Neural progenitor cell (in vitro differentiated cells): ENCODE data around the gene MIEF2.

ENCODE experiments used
- EZH2 ChIP-seq: fragments of 200-600 bp; sonication (generic); IDR thresholded peaks from 2 replicates; pipeline ENCODE4 v1.6.1; 2017; ENCODE audit warnings: antibody characterized with exemption, mild to moderate bottlenecking, moderate library complexity
- EZH2phosphoT487 ChIP-seq: fragments of 200-600 bp; sonication (generic); IDR thresholded peaks from 2 replicates; pipeline ENCODE4 v1.6.1; 2017; ENCODE audit warnings: antibody characterized with exemption
- TF ChIP-seq, protein P1 (sequence below): fragments of 200-600 bp; sonication (generic); IDR thresholded peaks from 2 replicates; pipeline ENCODE4 v1.5.1; 2017; ENCODE audit warnings: antibody characterized with exemption, mild to moderate bottlenecking

GRCh38 chr17:18252160-18252559, 8.3 kb upstream of the MIEF2 start:
- TF ChIP-seq, protein P1, sequence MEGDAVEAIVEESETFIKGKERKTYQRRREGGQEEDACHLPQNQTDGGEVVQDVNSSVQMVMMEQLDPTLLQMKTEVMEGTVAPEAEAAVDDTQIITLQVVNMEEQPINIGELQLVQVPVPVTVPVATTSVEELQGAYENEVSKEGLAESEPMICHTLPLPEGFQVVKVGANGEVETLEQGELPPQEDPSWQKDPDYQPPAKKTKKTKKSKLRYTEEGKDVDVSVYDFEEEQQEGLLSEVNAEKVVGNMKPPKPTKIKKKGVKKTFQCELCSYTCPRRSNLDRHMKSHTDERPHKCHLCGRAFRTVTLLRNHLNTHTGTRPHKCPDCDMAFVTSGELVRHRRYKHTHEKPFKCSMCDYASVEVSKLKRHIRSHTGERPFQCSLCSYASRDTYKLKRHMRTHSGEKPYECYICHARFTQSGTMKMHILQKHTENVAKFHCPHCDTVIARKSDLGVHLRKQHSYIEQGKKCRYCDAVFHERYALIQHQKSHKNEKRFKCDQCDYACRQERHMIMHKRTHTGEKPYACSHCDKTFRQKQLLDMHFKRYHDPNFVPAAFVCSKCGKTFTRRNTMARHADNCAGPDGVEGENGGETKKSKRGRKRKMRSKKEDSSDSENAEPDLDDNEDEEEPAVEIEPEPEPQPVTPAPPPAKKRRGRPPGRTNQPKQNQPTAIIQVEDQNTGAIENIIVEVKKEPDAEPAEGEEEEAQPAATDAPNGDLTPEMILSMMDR = no peak
- TF ChIP-seq EZH2phosphoT487 (no peak), EZH2 (no peak)
